NCI-H2196 treated with DMSO at 0.1 percent for 48 hours (cell line): ENCODE results near the gene FREY1.
"Not testable (repeated sequence)": the region's sequence is repeated elsewhere in the genome, so short reads cannot be mapped to it uniquely, and the experiment has no call there.

Source experiments
- DNase-seq: peaks from one replicate; lab custom pipeline; 2025; ENCODE audit not compliant: unreplicated experiment; lab: John Stamatoyannopoulos, UW

FREY1 gene

DNA sequence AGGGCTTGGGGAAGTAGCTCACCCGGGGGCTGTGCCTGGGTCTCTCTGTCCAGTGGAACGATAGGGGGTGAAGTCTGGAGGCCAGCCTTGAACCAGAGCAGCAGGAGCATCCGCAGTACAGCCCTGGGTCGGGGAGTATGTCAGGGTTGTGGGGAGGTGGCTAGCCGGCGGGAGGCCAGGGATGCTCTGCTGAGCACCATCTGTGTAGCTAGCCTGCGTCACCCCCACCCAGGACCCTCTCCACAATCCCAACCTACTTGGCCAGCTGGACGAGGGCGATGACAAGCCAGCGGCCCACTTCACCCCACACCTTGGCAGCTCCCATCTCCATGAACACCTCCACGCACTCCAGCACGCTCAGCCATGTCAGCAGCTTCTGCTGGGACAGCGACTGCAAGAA is 8.4 kb upstream of the FREY1 start:
- DNase-seq: no peak

DNA sequence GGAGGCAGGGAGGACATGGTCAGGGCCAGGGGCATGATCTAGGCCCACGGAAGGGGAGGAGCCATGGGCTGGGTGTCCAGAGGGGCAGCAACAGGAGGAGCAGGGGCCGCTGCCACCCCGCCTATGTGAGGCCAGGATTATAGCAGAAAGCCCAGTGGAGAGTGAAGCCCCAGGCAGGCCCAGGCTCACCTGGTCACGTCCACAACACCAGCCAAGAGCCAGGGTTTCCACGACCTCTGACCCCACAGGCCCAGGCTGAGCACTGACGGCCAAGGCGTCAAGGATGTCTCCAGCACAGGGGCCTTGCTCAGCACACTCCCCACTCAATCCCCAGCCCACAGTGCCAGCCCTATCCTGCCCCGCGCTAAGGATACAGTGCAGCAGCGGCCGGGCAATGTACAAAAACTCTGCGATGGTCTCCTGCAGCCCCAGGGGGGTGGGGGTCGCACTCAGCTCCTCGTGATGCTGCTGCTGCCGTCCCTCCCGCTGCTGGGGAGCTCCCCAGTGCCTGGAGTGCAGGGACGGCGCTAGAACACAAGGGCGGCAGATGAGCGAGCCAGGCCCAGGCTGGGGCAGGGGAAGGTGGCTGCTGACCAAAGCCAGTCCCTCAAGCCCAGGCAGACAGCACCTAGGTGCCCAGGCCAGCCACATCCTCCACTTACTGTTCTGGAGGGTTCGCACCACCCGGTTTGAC is 7.0 kb upstream of the FREY1 start:
- no peak for DNase-seq

DNA sequence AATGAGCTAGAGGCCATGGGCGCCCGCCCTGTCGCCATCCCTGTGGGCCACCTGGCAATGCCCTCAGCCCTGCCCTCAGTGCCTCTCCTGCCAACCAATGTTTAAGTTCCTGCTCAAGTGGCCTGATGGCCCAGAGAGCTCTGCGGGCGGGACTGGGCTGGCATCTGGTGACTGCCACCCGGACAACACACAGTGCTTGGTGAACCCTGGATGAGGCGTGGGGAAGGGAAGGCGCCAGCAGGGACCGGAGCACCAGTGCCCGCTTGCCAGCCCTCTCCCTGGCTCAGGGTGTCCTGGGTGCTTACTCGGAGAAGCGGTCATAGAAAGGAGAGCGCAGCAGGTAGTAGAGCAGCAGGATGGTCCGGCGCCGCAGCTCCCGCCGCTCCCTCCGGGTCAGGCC is 6.4 kb upstream of the FREY1 start:
- DNase-seq: no peak

DNA sequence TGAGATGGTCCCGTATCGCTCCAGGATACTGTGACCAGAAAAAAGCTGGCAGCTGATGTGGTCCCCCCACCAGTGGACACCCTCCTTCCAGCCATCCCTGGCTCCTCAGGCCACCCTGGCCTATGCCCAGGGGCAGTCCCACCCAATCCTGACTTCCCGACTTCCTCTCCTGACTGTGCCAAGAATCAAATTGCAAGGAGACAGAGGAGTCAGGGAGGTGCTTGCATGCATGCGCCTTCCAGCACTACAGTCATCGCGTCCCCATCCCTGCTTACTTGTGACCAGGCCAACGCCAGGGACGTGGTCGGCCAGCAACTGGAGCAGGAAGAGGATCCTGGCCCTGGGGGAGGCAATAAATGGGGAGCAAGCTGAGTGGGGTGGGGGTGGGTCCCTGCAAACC is 3.6 kb upstream of the FREY1 start:
- no peak for DNase-seq

DNA sequence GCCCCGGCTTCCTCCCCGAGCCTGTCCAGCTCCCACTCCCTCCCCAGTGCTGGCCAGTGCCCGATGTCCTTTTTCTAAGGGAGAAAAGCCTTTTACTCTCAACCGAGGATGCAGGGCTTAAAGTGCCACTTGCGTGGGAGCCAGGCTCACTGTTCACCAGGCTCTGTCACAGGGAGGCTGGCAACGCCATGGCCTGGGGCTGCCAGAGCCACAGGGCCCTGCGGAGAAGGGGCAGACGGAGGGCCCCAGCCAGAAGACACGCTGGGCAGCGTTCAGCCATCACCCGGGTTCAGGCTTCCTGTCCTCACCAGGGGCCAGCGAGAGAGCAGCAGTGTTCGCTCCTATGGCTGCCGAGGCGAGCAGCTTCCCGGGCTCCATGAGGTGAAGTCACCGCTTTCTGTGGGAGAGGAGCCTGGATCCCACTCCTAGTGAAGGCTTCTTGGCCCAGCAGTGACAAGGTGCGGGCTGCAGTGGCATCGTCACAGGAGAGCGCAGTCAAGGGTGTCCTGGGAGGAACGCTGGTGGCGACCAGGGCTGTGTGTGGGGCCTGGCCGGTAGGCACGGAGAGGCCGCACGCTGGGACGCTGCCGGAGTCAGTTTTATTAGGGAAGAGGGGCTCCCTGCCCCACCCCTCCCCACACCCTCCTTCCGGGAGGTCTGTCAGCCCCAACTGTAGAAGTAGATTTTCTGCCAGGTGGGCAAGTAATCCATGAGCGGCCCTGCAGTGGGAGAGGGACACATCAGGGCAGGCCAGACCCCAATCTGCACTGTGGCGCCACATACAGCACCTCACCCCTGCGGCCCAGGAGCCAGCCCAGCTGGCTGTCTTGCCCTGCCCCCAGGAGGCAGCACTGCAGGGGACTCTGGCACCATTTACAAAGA is 2.8 kb upstream of the FREY1 start:
- no peak for DNase-seq

DNA sequence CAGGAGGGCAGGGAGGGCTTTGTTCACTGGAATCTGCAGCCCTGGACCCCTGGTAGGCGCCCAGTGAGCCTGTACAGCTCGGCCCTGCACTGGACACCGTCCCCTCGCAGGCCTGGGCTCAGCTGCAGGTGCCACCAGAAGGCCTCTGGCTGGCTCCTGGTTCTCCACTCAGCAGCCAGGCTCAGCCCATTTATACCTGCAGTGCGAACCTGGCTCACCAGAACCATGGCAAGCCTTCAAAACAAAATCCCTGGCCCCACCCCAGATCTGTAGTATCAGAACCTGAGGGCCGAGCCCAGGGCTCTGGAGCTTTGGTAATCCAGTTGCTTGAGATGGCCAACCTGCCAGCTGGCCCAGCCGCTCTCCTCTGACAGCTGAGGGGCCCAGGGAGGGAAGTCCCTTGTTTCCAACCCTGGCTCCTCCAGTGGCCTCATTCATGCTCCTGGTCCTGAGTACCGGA is 870 bp upstream of the FREY1 start:
- no peak for DNase-seq

DNA sequence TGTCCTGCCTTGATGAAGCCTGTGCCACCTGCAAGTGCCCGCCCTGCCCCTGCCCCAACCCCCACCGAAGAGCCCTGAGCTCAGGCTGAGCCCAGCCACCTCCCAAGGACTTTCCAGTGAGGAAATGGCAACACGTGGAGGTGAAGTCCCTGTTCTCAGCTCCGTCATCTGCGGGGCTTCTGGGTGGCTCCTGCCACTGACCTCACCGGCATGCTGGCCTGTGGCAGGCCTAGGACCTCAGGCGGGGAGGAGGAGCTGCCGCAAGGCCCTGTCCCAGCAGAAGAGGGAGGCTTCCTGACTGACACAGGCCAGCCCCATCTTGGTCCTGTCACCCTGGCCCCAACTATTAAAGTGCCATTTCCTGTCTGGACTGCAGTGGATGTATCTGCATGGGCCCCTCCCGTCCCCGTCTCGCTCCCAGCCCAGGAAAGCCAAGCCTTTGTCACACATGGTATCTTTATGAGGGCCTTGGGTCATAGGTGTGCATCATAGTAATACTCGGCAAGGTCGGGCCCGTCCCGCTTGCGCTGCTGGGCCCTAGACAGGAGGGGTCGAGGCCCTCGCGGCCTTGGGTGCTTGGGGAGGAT is 882 bp downstream of the FREY1 start:
- DNase-seq: no peak

DNA sequence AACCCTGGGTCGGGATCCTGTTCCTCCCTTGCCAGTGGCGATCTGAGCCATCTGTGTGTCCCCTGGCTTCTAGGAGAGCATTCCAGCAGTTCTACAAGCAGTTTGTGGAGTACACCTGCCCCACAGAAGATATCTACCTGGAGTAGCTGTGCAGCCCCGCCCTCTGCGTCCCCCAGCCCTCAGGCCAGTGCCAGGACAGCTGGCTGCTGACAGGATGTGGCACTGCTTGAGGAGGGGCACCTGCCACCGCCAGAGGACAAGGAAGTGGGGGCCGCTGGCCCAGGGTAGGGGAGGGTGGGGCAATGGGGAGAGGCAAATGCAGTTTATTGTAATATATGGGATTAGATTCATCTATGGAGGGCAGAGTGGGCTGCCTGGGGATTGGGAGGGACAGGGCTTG is 1.5 kb downstream of the FREY1 start:
- DNase-seq: not testable (repeated sequence)

DNA sequence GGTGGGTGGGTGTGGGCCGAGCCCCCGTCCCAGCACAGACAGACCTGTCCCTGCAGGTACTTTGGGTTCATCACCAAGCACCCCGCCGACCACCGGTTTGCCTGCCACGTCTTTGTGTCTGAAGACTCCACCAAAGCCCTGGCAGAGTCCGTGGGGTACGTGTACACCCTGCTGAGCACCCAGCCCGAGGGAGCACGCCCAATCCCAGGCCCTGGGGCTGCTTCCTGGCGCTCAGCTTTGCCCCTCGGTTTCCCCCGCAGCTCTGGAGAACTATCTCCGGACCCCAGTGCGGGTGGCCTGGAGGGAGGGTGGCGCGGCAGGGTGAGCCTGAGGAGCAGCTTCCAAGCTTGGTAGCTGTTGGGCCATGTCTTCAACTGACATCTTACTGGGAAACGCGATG is 2.0 kb downstream of the FREY1 start:
- DNase-seq: no peak

DNA sequence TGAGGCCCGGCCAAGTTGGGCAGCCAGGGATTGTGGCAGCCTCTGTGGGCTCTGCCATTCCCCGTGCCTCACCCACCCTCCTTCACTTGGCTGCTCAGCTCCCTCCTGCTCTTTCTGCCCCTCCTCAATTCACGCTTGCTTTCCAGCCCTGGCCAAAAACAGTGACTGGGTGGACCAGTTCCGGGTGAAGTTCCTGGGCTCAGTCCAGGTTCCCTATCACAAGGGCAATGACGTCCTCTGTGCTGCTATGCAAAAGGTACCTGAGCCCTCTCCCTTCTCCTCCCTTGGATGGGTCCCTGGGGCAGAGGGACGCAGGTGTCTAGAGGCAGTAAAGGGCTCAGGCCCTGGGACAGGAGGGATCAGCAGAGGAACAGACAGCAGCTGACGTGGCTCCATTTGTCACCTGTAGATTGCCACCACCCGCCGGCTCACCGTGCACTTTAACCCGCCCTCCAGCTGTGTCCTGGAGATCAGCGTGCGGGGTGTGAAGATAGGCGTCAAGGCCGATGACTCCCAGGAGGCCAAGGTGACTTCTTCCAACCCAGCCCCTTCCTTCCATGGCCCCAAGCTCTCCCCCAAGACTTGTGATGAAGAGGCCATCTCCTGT is 2.7 kb downstream of the FREY1 start:
- no peak for DNase-seq

DNA sequence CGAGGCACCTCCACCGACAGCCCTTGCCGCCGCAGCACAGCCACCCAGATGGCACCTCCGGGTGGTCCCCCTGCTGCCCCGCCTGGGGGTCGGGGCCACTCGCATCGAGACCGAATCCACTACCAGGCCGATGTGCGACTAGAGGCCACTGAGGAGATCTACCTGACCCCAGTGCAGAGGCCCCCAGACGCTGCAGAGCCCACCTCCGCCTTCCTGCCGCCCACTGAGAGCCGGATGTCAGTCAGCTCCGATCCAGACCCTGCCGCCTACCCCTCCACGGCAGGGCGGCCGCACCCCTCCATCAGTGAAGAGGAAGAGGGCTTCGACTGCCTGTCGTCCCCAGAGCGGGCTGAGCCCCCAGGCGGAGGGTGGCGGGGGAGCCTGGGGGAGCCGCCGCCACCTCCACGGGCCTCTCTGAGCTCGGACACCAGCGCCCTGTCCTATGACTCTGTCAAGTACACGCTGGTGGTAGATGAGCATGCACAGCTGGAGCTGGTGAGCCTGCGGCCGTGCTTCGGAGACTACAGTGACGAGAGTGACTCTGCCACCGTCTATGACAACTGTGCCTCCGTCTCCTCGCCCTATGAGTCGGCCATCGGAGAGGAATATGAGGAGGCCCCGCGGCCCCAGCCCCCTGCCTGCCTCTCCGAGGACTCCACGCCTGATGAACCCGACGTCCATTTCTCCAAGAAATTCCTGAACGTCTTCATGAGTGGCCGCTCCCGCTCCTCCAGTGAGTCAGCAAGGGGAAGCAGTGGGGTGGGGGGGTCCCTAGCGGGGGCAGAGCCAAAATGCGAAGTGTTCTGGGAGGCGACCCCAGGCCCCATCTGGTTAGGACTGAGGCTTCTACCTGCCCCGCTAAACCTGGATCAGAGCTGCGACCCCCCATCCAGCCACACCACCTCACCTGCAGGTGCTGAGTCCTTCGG is 4.4 kb downstream of the FREY1 start:
- no peak for DNase-seq

DNA sequence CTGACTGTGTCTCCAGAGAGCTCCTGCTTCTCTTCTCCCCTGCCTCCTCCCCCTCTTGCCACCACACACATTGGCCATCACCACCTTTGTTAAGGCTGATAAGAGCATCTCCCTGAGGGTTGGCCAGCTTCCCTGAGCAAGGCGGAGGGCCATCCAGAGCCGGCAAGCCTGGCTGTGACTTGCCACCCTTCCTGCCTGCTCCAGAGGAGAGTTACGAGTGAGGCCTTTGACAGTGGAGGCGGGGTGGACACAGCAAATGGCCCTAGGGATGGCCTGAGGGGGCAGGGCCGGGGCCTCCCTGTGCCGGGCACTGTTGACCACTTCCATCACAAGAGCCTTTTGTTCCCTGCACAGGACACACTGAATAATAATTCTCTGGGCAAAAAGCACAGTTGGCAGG is 5.4 kb downstream of the FREY1 start:
- DNase-seq: no peak

DNA sequence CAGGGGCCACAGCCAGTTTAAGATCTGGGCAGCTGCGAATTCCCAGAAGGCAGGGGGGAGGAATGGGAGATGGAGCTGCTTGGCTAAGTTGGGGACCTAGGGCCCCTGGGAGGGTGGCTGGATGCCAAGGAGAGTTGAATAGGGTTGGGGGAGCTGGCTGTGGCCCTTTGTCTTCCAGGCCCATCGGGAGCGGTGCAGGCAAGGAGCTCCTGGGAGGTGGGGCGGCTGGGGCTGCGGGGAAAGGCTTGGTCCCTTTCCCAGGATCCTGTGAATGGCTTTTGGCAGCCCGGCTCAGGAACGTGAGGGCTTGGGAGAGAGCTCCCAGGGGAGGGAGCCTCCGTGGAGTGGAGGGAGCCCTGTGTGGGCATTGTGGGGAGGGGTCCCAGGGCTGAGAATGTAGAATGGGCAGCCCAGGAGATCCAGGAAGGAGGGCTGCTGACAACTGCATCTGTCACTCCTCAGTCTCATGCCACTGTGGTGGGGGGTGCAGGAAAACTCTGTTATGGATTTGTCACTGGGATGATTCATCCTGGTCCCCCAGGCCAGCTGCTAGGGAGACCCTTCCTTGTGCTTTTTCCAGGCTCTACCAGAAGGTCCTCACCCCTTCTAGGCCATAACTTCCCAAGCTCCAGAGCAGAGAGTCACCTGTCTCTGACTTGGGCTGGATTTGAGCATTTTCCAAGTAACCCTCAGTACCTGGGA is 6.0 kb downstream of the FREY1 start:
- DNase-seq: no peak

DNA sequence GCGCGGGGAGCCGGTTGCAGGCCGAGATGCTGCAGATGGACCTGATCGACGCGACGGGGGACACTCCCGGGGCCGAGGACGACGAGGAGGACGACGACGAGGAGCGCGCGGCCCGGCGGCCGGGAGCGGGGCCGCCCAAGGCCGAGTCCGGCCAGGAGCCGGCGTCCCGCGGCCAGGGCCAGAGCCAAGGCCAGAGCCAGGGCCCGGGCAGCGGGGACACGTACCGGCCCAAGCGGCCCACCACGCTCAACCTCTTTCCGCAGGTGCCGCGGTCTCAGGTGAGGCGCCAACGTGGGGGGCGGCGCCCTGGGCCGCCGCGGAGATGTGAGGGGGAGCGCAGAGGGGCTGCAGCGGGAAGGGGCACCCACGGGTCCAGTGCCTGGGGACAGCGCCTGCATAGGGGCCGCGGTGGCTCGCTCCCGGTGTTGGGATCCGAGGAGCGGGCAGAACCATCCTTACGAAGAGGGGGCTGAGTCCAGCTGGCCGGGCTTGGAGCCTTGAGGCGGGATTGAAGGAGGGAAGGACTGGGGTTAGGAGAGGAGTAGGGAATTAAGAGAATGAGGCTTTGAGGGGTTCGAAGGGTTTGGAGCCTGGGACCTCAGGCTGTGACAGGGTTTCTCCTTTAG is 6.8 kb downstream of the FREY1 start:
- DNase-seq: not testable (repeated sequence)

DNA sequence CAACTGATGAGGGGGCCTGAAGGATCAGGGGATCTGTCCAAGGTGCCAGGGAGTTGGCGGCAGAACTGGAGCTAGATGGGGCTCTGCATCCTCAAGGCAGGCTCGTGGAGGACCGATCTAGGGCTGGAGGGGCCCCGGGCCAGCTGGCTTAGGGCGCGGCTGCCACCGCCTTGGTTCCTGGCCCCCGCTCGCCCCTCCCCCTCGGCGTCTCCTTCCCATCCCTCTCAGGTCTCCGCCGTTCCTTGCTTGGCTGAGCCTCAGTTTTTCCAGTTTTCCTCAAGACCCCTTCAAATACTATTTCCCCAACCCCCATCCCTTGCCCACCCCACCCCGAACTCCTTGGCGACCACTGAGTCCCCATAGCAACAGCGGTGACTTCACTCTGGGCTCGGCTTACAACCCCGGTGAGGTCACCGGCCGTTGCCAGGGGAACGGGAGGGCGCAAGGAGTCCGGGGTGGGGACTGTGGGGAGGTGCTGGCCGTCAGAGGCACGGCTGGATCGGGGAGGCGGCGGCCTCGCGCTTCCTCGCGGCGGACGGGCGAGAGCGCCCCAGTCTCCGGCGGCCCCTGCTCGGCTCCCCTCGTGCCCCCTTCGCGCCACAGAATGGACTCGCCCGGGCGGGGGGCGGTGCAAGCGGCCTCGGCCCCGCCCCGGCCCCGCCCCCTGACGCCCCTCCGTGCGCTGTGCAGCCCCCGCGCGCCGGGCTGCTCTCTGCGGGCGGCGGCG is 7.5 kb downstream of the FREY1 start:
- DNase-seq: peak; percentile 78

DNA sequence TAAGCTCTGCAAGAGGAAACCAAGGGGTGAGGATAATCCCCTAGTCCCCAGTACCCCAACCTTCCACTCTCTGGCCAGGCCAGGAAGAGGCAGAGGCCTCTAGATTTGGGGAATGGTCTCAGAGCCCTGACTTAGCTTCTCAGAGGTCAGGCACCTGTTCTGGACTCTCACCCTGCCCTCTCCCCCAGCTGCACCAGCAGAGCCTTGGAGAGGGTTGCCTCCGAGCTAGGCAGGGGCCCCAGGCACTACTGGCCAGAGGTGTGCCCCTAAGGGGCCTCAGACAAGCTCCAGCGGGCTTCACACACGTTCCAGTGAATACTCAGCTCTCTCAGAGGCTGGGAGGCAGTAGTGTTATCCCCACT is 8.0 kb downstream of the FREY1 start:
- DNase-seq: no peak

DNA sequence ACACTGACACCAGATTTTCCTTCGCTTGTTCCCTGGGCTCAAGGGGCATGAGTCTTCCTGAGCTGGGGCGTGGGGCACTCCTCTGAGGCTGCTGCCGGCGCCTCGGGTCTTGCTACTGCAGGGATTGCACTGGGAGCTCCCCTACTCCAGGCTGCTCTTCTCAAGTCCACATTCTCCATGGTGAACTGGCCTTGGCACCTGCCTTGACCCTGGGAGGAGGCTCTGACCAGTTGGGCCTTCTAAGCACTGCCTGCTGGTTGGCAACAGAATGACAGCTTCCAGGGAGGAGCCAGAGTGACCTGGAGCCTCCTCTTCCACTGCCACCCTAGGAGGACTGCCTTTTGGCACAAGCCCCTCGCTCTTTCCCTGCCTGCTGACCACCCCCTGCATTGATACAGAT is 9.5 kb downstream of the FREY1 start:
- DNase-seq: no peak

DNA sequence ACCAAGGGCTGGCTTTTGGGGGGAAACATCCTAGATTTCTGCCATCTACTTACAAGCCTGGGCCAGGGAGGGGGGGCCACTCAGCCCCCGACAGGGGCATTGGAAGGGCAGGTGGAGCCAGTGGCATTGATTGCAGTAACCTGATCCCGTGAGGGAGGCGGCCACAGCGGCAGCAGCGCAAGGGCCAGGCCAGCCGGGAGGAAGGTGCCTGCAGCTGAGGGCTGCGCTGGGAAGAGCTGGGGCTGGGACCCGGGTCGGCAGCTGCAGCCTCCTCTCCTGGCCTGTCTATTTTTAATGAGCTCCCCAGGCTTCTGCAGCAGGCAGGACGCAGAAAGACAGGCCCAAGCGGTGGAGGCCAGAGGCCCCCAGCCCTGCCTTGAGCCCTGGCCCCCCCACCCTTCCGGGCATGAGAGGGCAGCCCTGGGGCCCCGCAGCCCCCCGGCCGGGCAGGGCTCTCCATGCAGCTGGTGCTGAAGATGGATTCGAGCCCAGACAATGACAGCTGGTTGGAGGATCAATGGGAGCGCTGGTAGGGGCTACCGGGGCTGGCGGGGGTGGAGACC is 10.6 kb downstream of the FREY1 start:
- peak; percentile 71 for DNase-seq
